ENCODE measurements around the gene NF2.

Gene NF2

DNA sequence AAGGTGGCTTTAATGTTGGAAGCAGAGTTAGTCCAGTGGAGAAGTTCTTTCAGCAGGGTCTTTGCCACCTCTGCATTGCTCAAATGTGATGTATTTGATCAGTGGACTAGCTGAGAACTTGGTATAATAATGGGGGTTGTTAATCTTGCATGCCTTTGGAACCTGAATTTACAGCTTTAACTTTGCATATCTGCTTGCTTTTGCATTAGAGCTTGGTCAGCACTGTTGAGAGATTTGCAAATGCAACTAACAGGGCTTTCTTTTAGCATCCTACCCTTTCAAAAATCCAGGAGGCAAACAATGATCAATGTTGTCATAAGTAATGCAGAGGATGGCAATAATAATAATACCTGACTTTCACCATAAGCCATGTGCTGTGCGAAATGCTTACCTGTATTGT, 48.2 kb downstream of the NF2 start:
- no peak for DNase-seq (ENCODE audit: extremely low spot score)
- CTCF ChIA-PET, result interaction anchor here (1.2 kb wide), 1 partner anchor 38 kb away, joined by 4 read pairs; no protein-coding TSS in a partner anchor
- POLR2A ChIA-PET, result no interaction called here
- TF ChIP-seq ELF4 (IDR thresholded peaks at IDR 0.05) (no peak), L3MBTL2 (conservative IDR thresholded peaks at IDR 0.05) (no peak)

DNA sequence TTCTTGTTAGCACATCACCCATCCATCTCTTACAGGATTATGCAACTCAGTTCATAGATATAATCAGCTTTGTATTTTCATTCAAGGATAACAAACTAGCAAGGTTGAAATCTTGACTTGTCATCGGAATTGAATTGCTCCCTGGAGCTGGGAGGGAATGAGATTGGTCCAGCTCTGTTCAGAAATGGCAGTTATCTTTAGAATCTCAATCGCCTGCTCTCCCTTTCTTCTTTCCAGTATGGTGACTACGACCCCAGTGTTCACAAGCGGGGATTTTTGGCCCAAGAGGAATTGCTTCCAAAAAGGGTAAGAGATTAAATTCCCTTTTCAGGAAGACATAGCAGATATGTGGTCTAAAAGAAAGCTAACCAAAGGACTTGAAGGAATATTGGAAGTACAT, 51.0 kb downstream of the NF2 start:
- DNase-seq (ENCODE audit: extremely low spot score), result no peak
- POLR2A ChIA-PET, result no interaction called here
- CTCF ChIA-PET, result interaction anchor here (2.0 kb wide), 1 partner anchor 36 kb away, joined by 8 read pairs; no protein-coding TSS in a partner anchor
- TF ChIP-seq LEF1 (IDR thresholded peaks at IDR 0.05; ENCODE audit: borderline replicate concordance), result no peak
- TF ChIP-seq HDGF (IDR thresholded peaks at IDR 0.05; ENCODE audit: borderline replicate concordance), result no peak
- TF ChIP-seq ELF4 (IDR thresholded peaks at IDR 0.05), result no peak
- no peak for TF ChIP-seq FOXA1 (IDR thresholded peaks at IDR 0.05)
- no peak for TF ChIP-seq ZNF384 (IDR thresholded peaks at IDR 0.05)
- no peak for TF ChIP-seq CTBP1 (IDR thresholded peaks at IDR 0.05; ENCODE audit: borderline replicate concordance)
- TF ChIP-seq L3MBTL2 (conservative IDR thresholded peaks at IDR 0.05), result no peak
- no peak for TF ChIP-seq ARNT (IDR thresholded peaks at IDR 0.05)
- TF ChIP-seq, protein P1, sequence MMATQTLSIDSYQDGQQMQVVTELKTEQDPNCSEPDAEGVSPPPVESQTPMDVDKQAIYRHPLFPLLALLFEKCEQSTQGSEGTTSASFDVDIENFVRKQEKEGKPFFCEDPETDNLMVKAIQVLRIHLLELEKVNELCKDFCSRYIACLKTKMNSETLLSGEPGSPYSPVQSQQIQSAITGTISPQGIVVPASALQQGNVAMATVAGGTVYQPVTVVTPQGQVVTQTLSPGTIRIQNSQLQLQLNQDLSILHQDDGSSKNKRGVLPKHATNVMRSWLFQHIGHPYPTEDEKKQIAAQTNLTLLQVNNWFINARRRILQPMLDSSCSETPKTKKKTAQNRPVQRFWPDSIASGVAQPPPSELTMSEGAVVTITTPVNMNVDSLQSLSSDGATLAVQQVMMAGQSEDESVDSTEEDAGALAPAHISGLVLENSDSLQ (IDR thresholded peaks at IDR 0.05), result no peak
- no peak for TF ChIP-seq SP1 (IDR thresholded peaks at IDR 0.05)
- no peak for TF ChIP-seq FOXM1 (IDR thresholded peaks at IDR 0.05; ENCODE audit: borderline replicate concordance)
- TF ChIP-seq FOXK2 (IDR thresholded peaks at IDR 0.05), result no peak
- no peak for TF ChIP-seq SUZ12 (IDR thresholded peaks at IDR 0.05)

DNA sequence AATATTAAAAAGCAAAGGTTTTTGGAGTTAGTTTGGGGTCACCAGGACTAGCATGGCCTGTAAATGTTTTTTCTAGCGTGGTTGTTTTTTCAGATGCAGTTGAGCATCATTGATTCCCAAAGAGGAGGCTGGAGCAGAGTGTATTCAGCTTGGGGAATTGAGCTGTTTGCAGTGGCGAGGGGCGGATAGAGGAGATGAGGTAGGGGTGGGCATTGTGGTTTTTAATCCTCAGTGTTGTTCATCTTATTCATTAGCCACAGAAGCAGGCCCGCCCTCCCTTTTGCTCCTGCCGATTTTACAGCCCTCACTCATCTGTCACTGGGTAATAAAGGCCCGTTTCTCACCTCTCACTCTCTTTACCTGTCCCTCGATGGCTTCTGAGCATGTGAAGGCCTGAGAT, 51.4 kb downstream of the NF2 start:
- POLR2A ChIA-PET, result no interaction called here
- TF ChIP-seq FOXK2 (IDR thresholded peaks at IDR 0.05), result no peak
- TF ChIP-seq NFRKB (IDR thresholded peaks at IDR 0.05), result no peak
- no peak for TF ChIP-seq TARDBP (IDR thresholded peaks at IDR 0.05)
- no peak for TF ChIP-seq LEF1 (IDR thresholded peaks at IDR 0.05; ENCODE audit: borderline replicate concordance)
- no peak for DNase-seq (ENCODE audit: extremely low spot score)
- CTCF ChIA-PET, result interaction anchor here (2.0 kb wide), 1 partner anchor 35 kb away, joined by 8 read pairs; no protein-coding TSS in a partner anchor

DNA sequence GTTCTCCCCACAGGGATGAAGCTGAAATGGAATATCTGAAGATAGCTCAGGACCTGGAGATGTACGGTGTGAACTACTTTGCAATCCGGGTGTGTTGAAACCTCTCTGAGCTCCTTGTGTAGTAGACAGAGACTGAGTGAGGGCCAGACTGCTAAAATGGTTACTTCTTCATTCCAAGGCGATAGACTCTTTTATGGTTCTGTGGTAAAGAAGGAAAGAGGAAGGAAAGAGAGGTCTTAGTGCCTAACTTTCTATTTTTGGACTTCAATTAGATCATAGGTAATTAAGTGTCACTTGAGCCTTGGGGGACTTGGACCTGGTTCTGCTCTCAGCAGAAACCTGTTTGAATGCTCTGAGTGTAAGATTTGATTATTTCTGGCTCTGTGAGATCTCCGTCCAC, 54.7 kb downstream of the NF2 start:
- ChIA-PET CTCF (interaction anchor here (0.6 to 0.7 kb wide), 2 partner anchors 75 to 187 kb away, joined by 3 to 5 read pairs; no protein-coding TSS in a partner anchor), POLR2A (no interaction called here)
- no peak for DNase-seq (ENCODE audit: extremely low spot score)
- TF ChIP-seq L3MBTL2 (conservative IDR thresholded peaks at IDR 0.05), result no peak
- TF ChIP-seq BHLHE40 (IDR thresholded peaks at IDR 0.05; ENCODE audit: borderline replicate concordance), result no peak
- no peak for TF ChIP-seq ARNT (IDR thresholded peaks at IDR 0.05)
- no peak for TF ChIP-seq FOXK2 (IDR thresholded peaks at IDR 0.05)
- TF ChIP-seq TARDBP (IDR thresholded peaks at IDR 0.05), result no peak
- no peak for TF ChIP-seq FOXM1 (IDR thresholded peaks at IDR 0.05; ENCODE audit: borderline replicate concordance)
- TF ChIP-seq ZNF384 (IDR thresholded peaks at IDR 0.05), result no peak
- no peak for TF ChIP-seq HDGF (IDR thresholded peaks at IDR 0.05; ENCODE audit: borderline replicate concordance)
- TF ChIP-seq NFRKB (IDR thresholded peaks at IDR 0.05), result no peak
- no peak for TF ChIP-seq FOXA1 (IDR thresholded peaks at IDR 0.05)

DNA sequence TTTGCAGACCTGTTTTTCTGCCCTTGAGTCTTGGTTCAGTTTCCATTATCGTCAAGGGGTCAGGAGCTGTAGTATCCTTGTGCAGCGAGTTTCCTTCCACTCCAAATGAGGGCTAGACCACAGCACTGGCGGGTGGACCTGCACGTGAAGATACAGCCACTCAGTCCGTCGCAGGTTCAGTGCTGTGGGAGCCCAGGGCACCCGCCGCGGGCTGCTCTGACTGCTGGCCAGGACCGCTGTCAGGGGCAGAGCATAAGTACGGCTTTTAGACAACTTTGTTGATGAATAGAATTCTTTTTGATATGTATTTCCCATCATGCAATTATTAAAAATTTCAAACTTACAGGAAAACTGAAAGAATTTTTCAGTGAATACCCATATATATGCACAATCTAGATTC, 56.6 kb downstream of the NF2 start:
- TF ChIP-seq LEF1 (IDR thresholded peaks at IDR 0.05; ENCODE audit: borderline replicate concordance) (no peak), FOXA1 (IDR thresholded peaks at IDR 0.05) (no peak), ELF4 (IDR thresholded peaks at IDR 0.05) (no peak), NFRKB (IDR thresholded peaks at IDR 0.05) (no peak), FOXK2 (IDR thresholded peaks at IDR 0.05) (no peak), L3MBTL2 (conservative IDR thresholded peaks at IDR 0.05) (no peak), ARNT (IDR thresholded peaks at IDR 0.05) (no peak), FOXM1 (IDR thresholded peaks at IDR 0.05; ENCODE audit: borderline replicate concordance) (no peak), TARDBP (IDR thresholded peaks at IDR 0.05) (no peak), CTBP1 (IDR thresholded peaks at IDR 0.05; ENCODE audit: borderline replicate concordance) (no peak), SUZ12 (IDR thresholded peaks at IDR 0.05) (no peak), BHLHE40 (IDR thresholded peaks at IDR 0.05; ENCODE audit: borderline replicate concordance) (no peak), ZNF384 (IDR thresholded peaks at IDR 0.05) (no peak)
- TF ChIP-seq, protein P1 (IDR thresholded peaks at IDR 0.05), result no peak
- no peak for DNase-seq (ENCODE audit: extremely low spot score)
- CTCF ChIA-PET, result no interaction called here
- POLR2A ChIA-PET, result no interaction called here

DNA sequence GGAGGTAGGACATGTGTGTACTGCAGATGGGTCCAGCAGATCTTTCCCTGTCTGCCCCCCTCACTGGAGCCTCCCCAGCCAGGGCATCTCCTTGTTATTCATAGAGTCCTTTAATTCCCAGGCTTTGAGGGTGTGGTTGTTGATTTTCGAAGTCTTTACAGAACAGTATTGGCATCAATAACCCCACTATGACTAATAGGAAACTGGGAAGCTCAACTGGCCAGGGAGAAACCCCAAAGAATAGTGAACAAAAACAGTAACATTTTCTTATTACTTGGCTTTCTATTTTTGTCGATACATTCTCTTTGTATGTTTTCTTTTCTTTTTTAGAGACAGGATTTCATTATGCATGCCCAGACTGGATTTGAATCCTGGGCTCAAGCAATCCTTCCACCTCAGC, 57.9 kb downstream of the NF2 start:
- no peak for DNase-seq (ENCODE audit: extremely low spot score)
- ChIA-PET POLR2A (no interaction called here), CTCF (no interaction called here)
- TF ChIP-seq CTBP1 (IDR thresholded peaks at IDR 0.05; ENCODE audit: borderline replicate concordance) (no peak), LEF1 (IDR thresholded peaks at IDR 0.05; ENCODE audit: borderline replicate concordance) (no peak), SP1 (IDR thresholded peaks at IDR 0.05) (no peak), FOXK2 (IDR thresholded peaks at IDR 0.05) (no peak), BHLHE40 (IDR thresholded peaks at IDR 0.05; ENCODE audit: borderline replicate concordance) (no peak), HDGF (IDR thresholded peaks at IDR 0.05; ENCODE audit: borderline replicate concordance) (no peak), L3MBTL2 (conservative IDR thresholded peaks at IDR 0.05) (no peak), ZNF384 (IDR thresholded peaks at IDR 0.05) (no peak), FOXA1 (IDR thresholded peaks at IDR 0.05) (no peak), TARDBP (IDR thresholded peaks at IDR 0.05) (no peak), SUZ12 (IDR thresholded peaks at IDR 0.05) (no peak), FOXM1 (IDR thresholded peaks at IDR 0.05; ENCODE audit: borderline replicate concordance) (no peak), NFRKB (IDR thresholded peaks at IDR 0.05) (no peak), ELF4 (IDR thresholded peaks at IDR 0.05) (no peak), ARNT (IDR thresholded peaks at IDR 0.05) (no peak)
- TF ChIP-seq, protein P1 (IDR thresholded peaks at IDR 0.05), result no peak

All from HEK293T (cell line).